Forelimb muscle (tissue), 1 donor: Measurements from ENCODE around the gene SBK2. TPM values are rescaled to one million over a fixed set of nuclear protein-coding genes. Genes with fewer than 3 reads are reported as not detected.

Experiments used
- DNase-seq: peaks from one replicate; pipeline ENCODE4 v3.0.0-alpha.2; 2013; ENCODE audit warnings: low read depth
- polyA plus RNA-seq: library from polyadenylated mRNA; unstranded; fragments of 120-200 nt; gene quantifications from one replicate; pipeline ENCODE4 v1.2.1, GENCODE V29; 2013; ENCODE audit not compliant: insufficient read length

The SBK2 gene
- polyA plus RNA-seq, 1 donor, result 3.1 TPM

- no peak for DNase-seq
These were observed 50.6 kb downstream of the SBK2 start for GRCh38 chr19:55486043-55486970.

GRCh38 chr19:55485439-55486011 is 51.4 kb downstream of the SBK2 start:
- DNase-seq, result no peak

- no peak for DNase-seq
These were observed 52.1 kb downstream of the SBK2 start, which contains the start of gene NAT14 for GRCh38 chr19:55484593-55485438. TSS of gene NAT14 (plus strand) at chr19:55485188. CDS start at chr19:55485709, 521 bp downstream.

- DNase-seq, result no peak
These were observed 53.0 kb downstream of the SBK2 start for GRCh38 chr19:55483706-55484592.

GRCh38 chr19:55482967-55483705 is 53.8 kb downstream of the SBK2 start:
- DNase-seq, result no peak

GRCh38 chr19:55482156-55482961 is 54.6 kb downstream of the SBK2 start:
- DNase-seq, result no peak

- no peak for DNase-seq
These were observed 55.2 kb downstream of the SBK2 start for GRCh38 chr19:55481794-55482155.

GRCh38 chr19:55481148-55481793 is 55.7 kb downstream of the SBK2 start:
- no peak for DNase-seq

- no peak for DNase-seq
These were observed 57.3 kb downstream of the SBK2 start for GRCh38 chr19:55479451-55480230.

- DNase-seq, result no peak
These were observed 57.9 kb downstream of the SBK2 start for GRCh38 chr19:55479045-55479444.

Other genes with a start within 250 kb of the SBK2 start
- gene TMEM150B, start 211.8 kb downstream of the SBK2 start, polyA plus RNA-seq, result 1.00 TPM
- gene KMT5C, start 197.3 kb downstream of the SBK2 start, polyA plus RNA-seq, result 27.5 TPM
- 0.15 TPM for gene COX6B2, start 182.4 kb downstream of the SBK2 start, polyA plus RNA-seq
- not detected for gene GARIN5B, start 173.9 kb downstream of the SBK2 start, polyA plus RNA-seq
- 0.40 TPM for gene IL11, start 166.7 kb downstream of the SBK2 start, polyA plus RNA-seq
- not detected for gene TMEM190, start 160.3 kb downstream of the SBK2 start, polyA plus RNA-seq
- gene TMEM238, start 152.8 kb downstream of the SBK2 start, polyA plus RNA-seq, result 0.23 TPM
- 1,731 TPM for gene RPL28, start 151.2 kb downstream of the SBK2 start, polyA plus RNA-seq
- gene UBE2S, start 129.3 kb downstream of the SBK2 start, polyA plus RNA-seq, result 41.0 TPM
- gene SHISA7, start 93.8 kb downstream of the SBK2 start, polyA plus RNA-seq, result 0.14 TPM
- 36.2 TPM for gene ISOC2, start 75.5 kb downstream of the SBK2 start, polyA plus RNA-seq
- gene C19orf85, start 72.4 kb downstream of the SBK2 start, polyA plus RNA-seq, result not detected
- 4.1 TPM for gene ZNF628, start 60.5 kb downstream of the SBK2 start, polyA plus RNA-seq
- 27.0 TPM for gene NAT14, start 51.9 kb downstream of the SBK2 start, polyA plus RNA-seq
- gene SSC5D, start 48.7 kb downstream of the SBK2 start, polyA plus RNA-seq, result 17.3 TPM
- gene SBK3, start 8.4 kb upstream of the SBK2 start, polyA plus RNA-seq, result not detected
- 12.0 TPM for gene ZNF579, start 43.7 kb upstream of the SBK2 start, polyA plus RNA-seq
- 11.1 TPM for gene FIZ1, start 62.4 kb upstream of the SBK2 start, polyA plus RNA-seq
- gene ZNF524, start 63.2 kb upstream of the SBK2 start, polyA plus RNA-seq, result 10.0 TPM
- gene ZNF865, start 68.5 kb upstream of the SBK2 start, polyA plus RNA-seq, result 7.6 TPM
- 10.0 TPM for gene ZNF784, start 87.4 kb upstream of the SBK2 start, polyA plus RNA-seq
- gene ZNF580, start 103.9 kb upstream of the SBK2 start, polyA plus RNA-seq, result 19.9 TPM
- 30.1 TPM for gene ZNF581, start 106.5 kb upstream of the SBK2 start, polyA plus RNA-seq
- 15.1 TPM for gene CCDC106, start 111.1 kb upstream of the SBK2 start, polyA plus RNA-seq
- 110 TPM for gene U2AF2, start 117.9 kb upstream of the SBK2 start, polyA plus RNA-seq
- 82.6 TPM for gene EPN1, start 138.1 kb upstream of the SBK2 start, polyA plus RNA-seq
- not detected for gene NLRP9, start 201.3 kb upstream of the SBK2 start, polyA plus RNA-seq
- gene RFPL4A, start 222.0 kb upstream of the SBK2 start, polyA plus RNA-seq, result 2.0 TPM
- 0.63 TPM for gene RFPL4AL1, start 232.0 kb upstream of the SBK2 start, polyA plus RNA-seq